GM21390 (cell line): Measurements from ENCODE around the gene TSC22D4.
"Not testable (repeated sequence)": the region's sequence is repeated elsewhere in the genome, so short reads cannot be mapped to it uniquely, and the experiment has no call there.

Experiments used
- ATAC-seq: cut with Tn5 transposase; IDR thresholded peaks from one replicate; pipeline ENCODE4 v1.9.1; 2021; ENCODE audit not compliant: unreplicated experiment

Gene TSC22D4

GRCh38 chr7:100478958-100479660 lies at the start of gene TSC22D4:
TSS of gene TSC22D4 (minus strand) at chr7:100479214. CDS start at chr7:100478038, 1,176 bp downstream.
- peak; percentile 63 for ATAC-seq

- ATAC-seq: not testable (repeated sequence)
Observed at GRCh38 chr7:100528108-100528866, 49.3 kb upstream of the TSC22D4 start.

GRCh38 chr7:100523192-100523591 lies 44.2 kb upstream of the TSC22D4 start:
- not testable (repeated sequence) for ATAC-seq

- ATAC-seq: not testable (repeated sequence)
Observed at GRCh38 chr7:100521909-100522593, 43.0 kb upstream of the TSC22D4 start.

GRCh38 chr7:100521076-100521475 lies 42.1 kb upstream of the TSC22D4 start:
- ATAC-seq: no peak

- ATAC-seq: no peak
Observed at GRCh38 chr7:100520138-100520537, 41.1 kb upstream of the TSC22D4 start.

GRCh38 chr7:100519580-100519979 lies 40.6 kb upstream of the TSC22D4 start:
- ATAC-seq: no peak

- no peak for ATAC-seq
Observed at GRCh38 chr7:100517305-100517704, 38.3 kb upstream of the TSC22D4 start.

GRCh38 chr7:100516135-100516812 lies 37.3 kb upstream of the TSC22D4 start:
- no peak for ATAC-seq

- no peak for ATAC-seq
Observed at GRCh38 chr7:100515072-100515532, 36.1 kb upstream of the TSC22D4 start.

GRCh38 chr7:100513212-100513810 lies 34.3 kb upstream of the TSC22D4 start:
- no peak for ATAC-seq

GRCh38 chr7:100510437-100511239 lies 31.6 kb upstream of the TSC22D4 start:
- no peak for ATAC-seq

GRCh38 chr7:100509231-100509630 lies 30.2 kb upstream of the TSC22D4 start:
- ATAC-seq: no peak

- ATAC-seq: no peak
Observed at GRCh38 chr7:100506356-100506923, 27.4 kb upstream of the TSC22D4 start.

- ATAC-seq: no peak
Observed at GRCh38 chr7:100504887-100505611, 26.0 kb upstream of the TSC22D4 start.

- ATAC-seq: not testable (repeated sequence)
Observed at GRCh38 chr7:100504031-100504430, 25.0 kb upstream of the TSC22D4 start.

- ATAC-seq: not testable (repeated sequence)
Observed at GRCh38 chr7:100500743-100501142, 21.7 kb upstream of the TSC22D4 start.

- no peak for ATAC-seq
Observed at GRCh38 chr7:100496509-100496908, 17.5 kb upstream of the TSC22D4 start.
